Measurements from ENCODE around the gene MAN1C1. TPM values are rescaled to one million over a fixed set of nuclear protein-coding genes. Genes with fewer than 3 reads are reported as not detected.

The MAN1C1 gene
- polyA plus RNA-seq, 1 donor from 2014 or later = 1.3 TPM

- Histone ChIP-seq H3K27ac (ENCODE audit: low read length) (no peak overlapping the region), H3F3A (ENCODE audit: insufficient read depth, low read length, poor library complexity, severe bottlenecking) (no peaks in the 10 kb centered on the region), H3K36me3 (ENCODE audit: insufficient read depth, low read length) (no peaks in the 10 kb centered on the region), H3K9me3 (ENCODE audit: low read length) (no peaks in the 10 kb centered on the region), H4K20me1 (ENCODE audit: insufficient read depth) (no peaks in the 10 kb centered on the region), H3K4me2 (ENCODE audit: low read length) (no peak overlapping the region), H2AFZ (ENCODE audit: low read depth, low read length) (no peak overlapping the region), H3K79me2 (replicated peaks; ENCODE audit: insufficient read depth, low read length) (no peaks in the 10 kb centered on the region), H3K9me2 (ENCODE audit: insufficient read depth, low read length) (no peaks in the 10 kb centered on the region), H3K9ac (ENCODE audit: low read length) (no peak overlapping the region), H3K4me3 (ENCODE audit: low read length) (no peak overlapping the region), H3K27me3 (ENCODE audit: insufficient read depth, low read depth, low read length) (no peaks in the 10 kb centered on the region)
- TF ChIP-seq, protein P1, sequence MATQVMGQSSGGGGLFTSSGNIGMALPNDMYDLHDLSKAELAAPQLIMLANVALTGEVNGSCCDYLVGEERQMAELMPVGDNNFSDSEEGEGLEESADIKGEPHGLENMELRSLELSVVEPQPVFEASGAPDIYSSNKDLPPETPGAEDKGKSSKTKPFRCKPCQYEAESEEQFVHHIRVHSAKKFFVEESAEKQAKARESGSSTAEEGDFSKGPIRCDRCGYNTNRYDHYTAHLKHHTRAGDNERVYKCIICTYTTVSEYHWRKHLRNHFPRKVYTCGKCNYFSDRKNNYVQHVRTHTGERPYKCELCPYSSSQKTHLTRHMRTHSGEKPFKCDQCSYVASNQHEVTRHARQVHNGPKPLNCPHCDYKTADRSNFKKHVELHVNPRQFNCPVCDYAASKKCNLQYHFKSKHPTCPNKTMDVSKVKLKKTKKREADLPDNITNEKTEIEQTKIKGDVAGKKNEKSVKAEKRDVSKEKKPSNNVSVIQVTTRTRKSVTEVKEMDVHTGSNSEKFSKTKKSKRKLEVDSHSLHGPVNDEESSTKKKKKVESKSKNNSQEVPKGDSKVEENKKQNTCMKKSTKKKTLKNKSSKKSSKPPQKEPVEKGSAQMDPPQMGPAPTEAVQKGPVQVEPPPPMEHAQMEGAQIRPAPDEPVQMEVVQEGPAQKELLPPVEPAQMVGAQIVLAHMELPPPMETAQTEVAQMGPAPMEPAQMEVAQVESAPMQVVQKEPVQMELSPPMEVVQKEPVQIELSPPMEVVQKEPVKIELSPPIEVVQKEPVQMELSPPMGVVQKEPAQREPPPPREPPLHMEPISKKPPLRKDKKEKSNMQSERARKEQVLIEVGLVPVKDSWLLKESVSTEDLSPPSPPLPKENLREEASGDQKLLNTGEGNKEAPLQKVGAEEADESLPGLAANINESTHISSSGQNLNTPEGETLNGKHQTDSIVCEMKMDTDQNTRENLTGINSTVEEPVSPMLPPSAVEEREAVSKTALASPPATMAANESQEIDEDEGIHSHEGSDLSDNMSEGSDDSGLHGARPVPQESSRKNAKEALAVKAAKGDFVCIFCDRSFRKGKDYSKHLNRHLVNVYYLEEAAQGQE (IDR thresholded peaks at IDR 0.05; ENCODE audit: borderline replicate concordance) = no peak
- TF ChIP-seq TAF1 (IDR thresholded peaks at IDR 0.05; ENCODE audit: low read depth) (no peak), SMC3 (conservative IDR thresholded peaks at IDR 0.05; ENCODE audit: poor library complexity) (no peak), MXI1 (conservative IDR thresholded peaks at IDR 0.05; ENCODE audit: poor library complexity, severe bottlenecking) (no peak), EZH2 (IDR thresholded peaks at IDR 0.05; ENCODE audit: borderline replicate concordance, insufficient read depth, low read length, poor library complexity, severe bottlenecking) (no peak), POLR2AphosphoS5 (IDR thresholded peaks at IDR 0.05) (no peak), RAD21 (conservative IDR thresholded peaks at IDR 0.05) (no peak), CTCF (IDR thresholded peaks at IDR 0.05; ENCODE audit: poor library complexity, severe bottlenecking) (no peak), EP300 (conservative IDR thresholded peaks at IDR 0.05; ENCODE audit: poor library complexity, severe bottlenecking) (no peak)
Measured at GRCh38 chr1:25700626-25701025, 84.0 kb downstream of the MAN1C1 start.

GRCh38 chr1:25701030-25701785 lies 84.6 kb downstream of the MAN1C1 start:
- Histone ChIP-seq H2AFZ (ENCODE audit: low read depth, low read length) (no peak overlapping the region), H3K9me2 (ENCODE audit: insufficient read depth, low read length) (no peaks in the 10 kb centered on the region), H3F3A (ENCODE audit: insufficient read depth, low read length, poor library complexity, severe bottlenecking) (no peaks in the 10 kb centered on the region), H3K9ac (ENCODE audit: low read length) (no peak overlapping the region), H4K20me1 (ENCODE audit: insufficient read depth) (no peaks in the 10 kb centered on the region), H3K4me2 (ENCODE audit: low read length) (no peak overlapping the region), H3K27ac (ENCODE audit: low read length) (no peak overlapping the region), H3K4me3 (ENCODE audit: low read length) (no peak overlapping the region), H3K36me3 (ENCODE audit: insufficient read depth, low read length) (no peaks in the 10 kb centered on the region), H3K27me3 (ENCODE audit: insufficient read depth, low read depth, low read length) (no peaks in the 10 kb centered on the region), H3K9me3 (ENCODE audit: low read length) (no peaks in the 10 kb centered on the region), H3K79me2 (replicated peaks; ENCODE audit: insufficient read depth, low read length) (no peaks in the 10 kb centered on the region)
- no peak for TF ChIP-seq TAF1 (IDR thresholded peaks at IDR 0.05; ENCODE audit: low read depth)
- no peak for TF ChIP-seq EZH2 (IDR thresholded peaks at IDR 0.05; ENCODE audit: borderline replicate concordance, insufficient read depth, low read length, poor library complexity, severe bottlenecking)
- TF ChIP-seq MXI1 (conservative IDR thresholded peaks at IDR 0.05; ENCODE audit: poor library complexity, severe bottlenecking) = no peak
- TF ChIP-seq SMC3 (conservative IDR thresholded peaks at IDR 0.05; ENCODE audit: poor library complexity) = no peak
